WTC11 (cell line): ENCODE measurements around the gene NHS. TPM values are rescaled to one million over a fixed set of nuclear protein-coding genes. Genes with fewer than 3 reads are reported as not detected.

Source experiments
- ATAC-seq: fragments of 200-7000 bp; cut with Tn5 transposase; 2 replicates; pipeline ENCODE4 v1.10.0; 2021; ENCODE audit warnings: mild to moderate bottlenecking, moderate library complexity
- CTCF ChIA-PET: fragments of 300-600 bp; sonication (Branson Sonifier 250); formaldehyde crosslinking; loops from one replicate; lab custom pipeline; 2021; ENCODE audit warnings: antibody characterized with exemption; lab: Charles Lee
- POLR2A ChIA-PET: fragments of 350-600 bp; sonication (Branson Sonifier 250); formaldehyde crosslinking; loops from one replicate; lab custom pipeline; 2021; ENCODE audit warnings: antibody characterized with exemption; lab: Charles Lee
- DNase-seq: peaks from one replicate; pipeline ENCODE4 v3.0.0; 2021; ENCODE audit warnings: low spot score
- H3K27ac Mint-ChIP-seq: 2 replicates; pipeline ENCODE4 v1.8.0; 2021; ENCODE audit warnings: mixed read lengths
- H3K27me3 Mint-ChIP-seq: 2 replicates; pipeline ENCODE4 v1.8.0; 2021; ENCODE audit warnings: low read depth, mild to moderate bottlenecking, moderate library complexity, mixed read lengths
- H3K36me3 Mint-ChIP-seq: 2 replicates; pipeline ENCODE4 v1.8.0; 2021; ENCODE audit warnings: mixed read lengths
- H3K4me1 Mint-ChIP-seq: 2 replicates; pipeline ENCODE4 v1.8.0; 2022; ENCODE audit warnings: mixed read lengths
- H3K4me3 Mint-ChIP-seq: 2 replicates; pipeline ENCODE4 v1.8.0; 2021; ENCODE audit warnings: mild to moderate bottlenecking, moderate library complexity, mixed read lengths
- H3K9me3 Mint-ChIP-seq: 2 replicates; pipeline ENCODE4 v1.8.0; 2021; ENCODE audit warnings: mixed read lengths
- ATF1 ChIP-seq: sonication (generic); formaldehyde crosslinking; IDR thresholded peaks from 2 replicates; pipeline ENCODE4 v1.8.1; 2023; ENCODE audit warnings: mild to moderate bottlenecking, moderate library complexity, missing genetic modification reagents
- ATF2 ChIP-seq: sonication (generic); formaldehyde crosslinking; IDR thresholded peaks from 2 replicates; pipeline ENCODE4 v1.8.1; 2022; ENCODE audit warnings: low read depth, missing genetic modification reagents, borderline replicate concordance
- CREM ChIP-seq: sonication (generic); formaldehyde crosslinking; IDR thresholded peaks from 2 replicates; pipeline ENCODE4 v1.8.1; 2022; ENCODE audit warnings: mild to moderate bottlenecking, missing genetic modification reagents, moderate library complexity
- E2F1 ChIP-seq: sonication (generic); formaldehyde crosslinking; IDR thresholded peaks from 2 replicates; pipeline ENCODE4 v1.8.0; 2022; ENCODE audit warnings: mild to moderate bottlenecking, missing genetic modification reagents
- ESRRA ChIP-seq: sonication (generic); formaldehyde crosslinking; IDR thresholded peaks from 2 replicates; pipeline ENCODE4 v1.8.1; 2022; ENCODE audit warnings: mild to moderate bottlenecking, missing genetic modification reagents, borderline replicate concordance
- GTF2I ChIP-seq: fragments of 250-450 bp; sonication (Bioruptor Pico); conservative IDR thresholded peaks from 2 replicates; pipeline ENCODE4 v1.4.0; 2021; ENCODE audit warnings: mild to moderate bottlenecking
- IRF2 ChIP-seq: sonication (generic); formaldehyde crosslinking; IDR thresholded peaks from 2 replicates; pipeline ENCODE4 v1.8.0; 2022; ENCODE audit warnings: low read depth, missing genetic modification reagents, borderline replicate concordance
- JAZF1 ChIP-seq: fragments of 250-450 bp; sonication (Bioruptor Pico); IDR thresholded peaks from 2 replicates; pipeline ENCODE4 v1.9.0; 2021; ENCODE audit warnings: moderate library complexity, mild to moderate bottlenecking, inconsistent platforms
- NFYB ChIP-seq: sonication (generic); formaldehyde crosslinking; conservative IDR thresholded peaks from 2 replicates; pipeline ENCODE4 v1.8.0; 2022; ENCODE audit warnings: low read depth, missing genetic modification reagents
- OVOL2 ChIP-seq: fragments of 250-450 bp; sonication (Bioruptor Pico); IDR thresholded peaks from 2 replicates; pipeline ENCODE4 v1.9.0; 2021; ENCODE audit warnings: mild to moderate bottlenecking, borderline replicate concordance
- RELA ChIP-seq: sonication (generic); formaldehyde crosslinking; IDR thresholded peaks from 2 replicates; pipeline ENCODE4 v1.8.1; 2022; ENCODE audit warnings: missing genetic modification reagents, mild to moderate bottlenecking, borderline replicate concordance
- RORB ChIP-seq: fragments of 250-450 bp; sonication (Bioruptor Pico); IDR thresholded peaks from 2 replicates; pipeline ENCODE4 v1.9.0; 2021; ENCODE audit warnings: mild to moderate bottlenecking
- SMAD3 ChIP-seq: sonication (generic); formaldehyde crosslinking; IDR thresholded peaks from 2 replicates; pipeline ENCODE4 v1.8.0; 2022; ENCODE audit warnings: missing genetic modification reagents, mild to moderate bottlenecking, borderline replicate concordance
- SP1 ChIP-seq: sonication (generic); formaldehyde crosslinking; conservative IDR thresholded peaks from 2 replicates; pipeline ENCODE4 v1.8.1; 2022; ENCODE audit warnings: missing genetic modification reagents
- TEAD4 ChIP-seq: sonication (generic); formaldehyde crosslinking; IDR thresholded peaks from 2 replicates; pipeline ENCODE4 v1.8.0; 2022; ENCODE audit warnings: mild to moderate bottlenecking, missing genetic modification reagents
- TP53 ChIP-seq: sonication (generic); formaldehyde crosslinking; IDR thresholded peaks from 2 replicates; pipeline ENCODE4 v1.8.1; 2023; ENCODE audit warnings: mild to moderate bottlenecking, missing genetic modification reagents
- ZNF423 ChIP-seq: fragments of 250-450 bp; sonication (Bioruptor Pico); IDR thresholded peaks from 2 replicates; pipeline ENCODE4 v2.1.2; 2022; ENCODE audit warnings: mild to moderate bottlenecking, moderate library complexity
- ZNF512 ChIP-seq: sonication (generic); formaldehyde crosslinking; IDR thresholded peaks from 2 replicates; pipeline ENCODE4 v1.8.1; 2022; ENCODE audit warnings: missing genetic modification reagents, borderline replicate concordance
- ZSCAN18 ChIP-seq: fragments of 250-450 bp; sonication (Bioruptor Pico); IDR thresholded peaks from 2 replicates; pipeline ENCODE4 v2.1.2; 2022; ENCODE audit warnings: mild to moderate bottlenecking, moderate library complexity
- total RNA-seq: library from RNA; stranded (reverse); gene quantifications from 3 replicates; pipeline ENCODE4 v1.2.3, GENCODE V29; 2021
- TF ChIP-seq, protein P1 (sequence below): sonication (generic); formaldehyde crosslinking; IDR thresholded peaks from 2 replicates; pipeline ENCODE4 v1.8.1; 2022; ENCODE audit warnings: mild to moderate bottlenecking, moderate library complexity, missing genetic modification reagents

The NHS gene
- total RNA-seq, 1 experiment from 2014 or later = 5.8 TPM

DNA sequence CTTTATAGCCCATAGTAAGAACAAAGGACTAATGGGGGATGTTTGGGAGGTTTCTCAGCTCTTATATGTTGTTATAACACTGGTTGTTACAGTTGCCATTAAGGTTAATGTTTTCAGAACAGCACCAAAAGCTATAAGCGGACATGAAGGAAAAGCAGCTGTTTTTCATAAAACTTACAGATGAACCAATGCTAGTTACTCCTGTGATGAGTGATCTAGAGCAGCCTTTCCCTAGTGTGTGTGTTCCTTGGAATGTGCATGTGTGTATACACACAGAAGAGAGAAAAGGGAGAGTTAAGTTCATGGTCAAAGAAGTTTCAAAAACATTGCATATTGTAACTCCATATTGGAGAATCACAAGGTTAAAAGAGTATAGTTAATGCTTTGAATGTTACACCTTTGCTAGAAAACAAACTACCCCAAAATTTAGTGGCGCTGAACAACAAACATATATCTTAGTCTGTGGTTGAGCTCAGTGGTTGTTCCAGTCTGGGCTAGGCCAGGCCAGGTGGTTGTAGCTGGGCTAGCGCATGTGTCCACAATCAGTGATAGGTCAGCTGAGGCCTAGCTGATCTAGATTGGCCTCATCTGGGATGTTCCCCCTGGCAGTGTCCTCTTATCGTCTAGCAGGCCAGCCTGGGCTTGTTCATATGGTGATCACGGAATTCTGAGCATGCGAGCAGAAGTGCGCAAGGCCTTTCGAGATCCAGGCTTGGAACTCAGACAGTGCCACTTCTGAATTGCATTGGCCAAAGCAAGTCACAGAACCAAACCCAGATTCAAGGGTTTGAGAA, 151.0 kb downstream of the NHS start:
- Mint-ChIP-seq H3K9me3 (no peaks in the 10 kb centered on the region), H3K27ac (no peak overlapping the region), H3K27me3 (no peaks in the 10 kb centered on the region), H3K36me3 (no peaks in the 10 kb centered on the region), H3K4me1 (peaks cover 54% of the 10 kb centered on the region), H3K4me3 (no peak overlapping the region)
- TF ChIP-seq OVOL2 (CRISPR knock-in tag) (no peak), RELA (no peak), ZNF423 (CRISPR knock-in tag) (no peak), SP1 (CRISPR knock-in tag) (no peak), ZSCAN18 (CRISPR knock-in tag) (no peak), ESRRA (CRISPR knock-in tag) (no peak), SMAD3 (no peak), TEAD4 (CRISPR knock-in tag) (no peak), GTF2I (CRISPR knock-in tag) (no peak), IRF2 (no peak), TP53 (CRISPR knock-in tag) (no peak)
- TF ChIP-seq, protein P1, sequence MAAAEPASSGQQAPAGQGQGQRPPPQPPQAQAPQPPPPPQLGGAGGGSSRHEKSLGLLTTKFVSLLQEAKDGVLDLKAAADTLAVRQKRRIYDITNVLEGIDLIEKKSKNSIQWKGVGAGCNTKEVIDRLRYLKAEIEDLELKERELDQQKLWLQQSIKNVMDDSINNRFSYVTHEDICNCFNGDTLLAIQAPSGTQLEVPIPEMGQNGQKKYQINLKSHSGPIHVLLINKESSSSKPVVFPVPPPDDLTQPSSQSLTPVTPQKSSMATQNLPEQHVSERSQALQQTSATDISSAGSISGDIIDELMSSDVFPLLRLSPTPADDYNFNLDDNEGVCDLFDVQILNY (CRISPR knock-in tag) = no peak
- ATAC-seq = no peak
- POLR2A ChIA-PET = no interaction called here
- DNase-seq = no peak
- CTCF ChIA-PET = interaction anchor here (1.2 kb wide), 1 partner anchor 284 kb away, joined by 5 read pairs; no protein-coding TSS in a partner anchor

DNA sequence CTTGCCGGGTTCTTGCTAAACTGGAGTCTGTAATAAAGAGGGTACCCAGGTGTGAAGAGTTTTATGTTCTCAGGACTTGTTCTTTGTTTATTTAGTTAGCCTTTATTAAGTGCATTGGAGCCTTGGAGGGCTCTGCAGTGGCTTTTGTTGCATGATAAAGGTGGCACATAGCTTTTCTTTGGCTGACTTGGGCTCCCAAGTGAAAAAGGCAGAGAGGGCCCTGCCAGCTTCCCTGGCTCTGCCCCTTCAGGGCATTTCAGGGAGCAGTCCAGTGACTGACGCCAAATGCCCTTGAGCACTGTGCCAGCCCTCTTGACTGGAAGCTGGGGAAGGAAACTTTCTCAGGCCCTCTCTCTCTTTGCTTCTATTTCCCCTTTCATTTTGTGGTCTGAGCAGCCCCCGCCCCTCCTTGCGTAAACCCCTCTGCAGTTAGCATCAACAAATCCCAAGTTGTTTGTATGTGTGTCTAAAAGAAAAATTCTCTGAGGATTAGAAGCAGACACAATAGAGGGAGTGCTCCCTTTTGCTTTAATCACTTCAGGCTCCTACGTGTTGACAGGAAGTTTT, 152.2 kb downstream of the NHS start:
- Mint-ChIP-seq H3K4me1 (peaks cover 47% of the 10 kb centered on the region), H3K27ac (no peak overlapping the region), H3K27me3 (no peaks in the 10 kb centered on the region), H3K4me3 (no peak overlapping the region), H3K36me3 (no peaks in the 10 kb centered on the region), H3K9me3 (no peaks in the 10 kb centered on the region)
- DNase-seq = no peak
- ChIA-PET CTCF (interaction anchor here (0.9 kb wide), 1 partner anchor 11 kb away, joined by 3 read pairs; no protein-coding TSS in a partner anchor), POLR2A (no interaction called here)
- ATAC-seq = no peak
- no peak for TF ChIP-seq JAZF1
- TF ChIP-seq ATF1 = no peak
- no peak for TF ChIP-seq NFYB (CRISPR knock-in tag)
- TF ChIP-seq ATF2 = no peak
- no peak for TF ChIP-seq E2F1 (CRISPR knock-in tag)
- no peak for TF ChIP-seq ZNF512
- no peak for TF ChIP-seq RORB
- no peak for TF ChIP-seq CREM
